Stimulated activated CD8-positive, alpha-beta memory T cell treated with anti-CD3 and anti-CD28 coated beads, Interleukin-7, amount 100 ng/mL, for 4 hours (primary cell): ENCODE measurements around the gene MPST.

Source experiments
- DNase-seq, 2 donors: peaks; one replicate each; pipeline ENCODE4 v3.0.0-alpha.2; 2020; ENCODE audit warnings: low read depth in 2 of 2

Gene MPST

DNA sequence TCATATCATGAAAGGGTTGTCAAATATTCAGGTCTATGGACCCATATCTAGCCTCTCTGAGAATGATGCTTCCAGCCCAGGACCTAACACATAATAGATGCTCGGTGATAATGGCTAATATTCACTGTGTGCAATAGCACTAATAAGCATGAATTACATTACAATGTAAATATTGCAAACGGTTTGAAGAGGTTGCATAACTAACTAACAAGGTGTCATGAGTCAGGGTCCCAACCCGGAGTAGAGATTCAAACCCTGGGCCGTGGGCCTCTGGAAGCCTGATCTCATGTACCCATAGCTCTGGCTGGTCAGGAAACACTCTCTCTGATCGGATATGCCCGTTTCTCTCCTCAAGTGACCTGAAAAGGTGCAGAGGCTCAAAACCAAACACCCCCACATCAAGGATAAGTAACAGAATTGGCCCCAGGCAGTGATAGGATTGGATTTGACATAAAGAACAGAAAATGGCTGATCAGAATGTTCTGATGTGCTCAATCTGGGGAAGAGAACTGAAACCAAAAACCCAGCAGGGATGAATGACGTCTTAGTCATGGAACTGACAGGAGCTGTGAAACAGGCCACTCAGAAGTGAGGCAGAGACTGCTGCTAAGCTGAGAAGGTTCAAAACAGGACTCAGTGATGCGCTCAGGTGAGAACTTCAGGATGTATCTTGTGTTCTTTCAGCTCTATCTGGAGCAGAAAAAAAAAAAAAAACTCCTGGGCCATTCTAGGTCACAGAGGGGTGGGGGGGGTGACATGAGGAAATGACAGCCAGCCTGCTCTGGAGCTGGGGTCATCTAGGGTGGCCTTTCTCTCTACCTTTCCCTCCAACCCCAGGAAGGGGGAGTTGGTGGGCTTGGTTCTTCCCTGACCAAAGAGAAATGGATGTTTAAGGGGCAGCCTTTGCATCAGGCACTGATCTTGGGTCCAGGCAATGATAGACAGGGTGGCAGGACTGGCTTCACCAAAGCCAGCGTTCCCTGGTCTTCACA is 25.4 kb downstream of the MPST start:
- DNase-seq, result no peak

GRCh38 chr22:37045958-37046357 is 26.4 kb downstream of the MPST start:
- no peak for DNase-seq

DNA sequence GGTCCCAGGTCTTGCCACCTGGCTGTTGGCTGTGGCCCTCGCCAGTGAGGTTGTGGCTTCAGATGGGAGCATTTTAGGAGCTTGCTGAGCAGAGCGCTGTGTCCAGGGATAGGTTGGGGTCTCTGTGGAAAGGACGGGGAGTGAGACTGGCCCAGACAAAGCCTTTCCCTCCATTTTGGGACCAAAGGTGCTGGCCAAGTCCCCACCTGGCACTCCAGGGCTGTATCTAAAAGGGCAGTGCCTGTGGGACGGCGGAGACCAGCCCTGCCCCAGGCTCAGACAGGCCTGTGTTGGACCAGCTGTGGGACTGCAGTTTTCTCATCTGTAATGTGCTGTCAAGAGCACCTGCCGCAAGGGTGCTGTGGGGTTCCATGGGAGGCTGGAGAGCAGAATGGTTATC is 27.0 kb downstream of the MPST start:
- DNase-seq, result no peak

GRCh38 chr22:37047006-37047405 is 27.5 kb downstream of the MPST start:
- no peak for DNase-seq

DNA sequence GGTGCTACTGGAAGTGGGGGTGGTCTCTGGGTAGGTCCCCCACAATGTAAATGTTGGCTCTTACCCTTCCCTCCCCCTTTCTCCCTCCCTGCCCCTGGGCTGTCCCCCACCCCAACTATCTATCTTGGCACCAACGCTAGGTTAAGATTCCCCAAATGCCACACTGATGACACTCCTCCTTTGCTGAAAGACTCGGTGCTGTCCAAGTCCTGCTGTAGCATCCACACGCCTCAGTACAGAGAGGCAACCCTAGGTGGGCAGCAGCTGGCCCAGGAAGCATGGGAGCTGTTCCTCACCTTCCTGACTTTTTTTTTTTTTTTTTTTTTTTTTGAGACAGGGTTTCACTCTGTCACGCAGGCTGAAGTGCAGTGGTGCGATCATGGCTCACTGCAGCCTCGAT is 28.6 kb downstream of the MPST start:
- no peak for DNase-seq

- no peak for DNase-seq
Observed at GRCh38 chr22:37049224-37049623, 29.7 kb downstream of the MPST start.

GRCh38 chr22:37050913-37051312 is 31.4 kb downstream of the MPST start:
- no peak for DNase-seq

GRCh38 chr22:37051391-37052385 is 32.1 kb downstream of the MPST start, which contains the start of gene KCTD17:
TSS of gene KCTD17 (plus strand) at chr22:37051742. CDS start at chr22:37051761, 19 bp downstream.
- DNase-seq, result peak; percentile 48 to 77

- DNase-seq, result no peak
Observed at GRCh38 chr22:37052386-37053309, 33.1 kb downstream of the MPST start.

GRCh38 chr22:37053310-37054055 is 33.9 kb downstream of the MPST start:
- no peak for DNase-seq

GRCh38 chr22:37054056-37054395 is 34.5 kb downstream of the MPST start:
- no peak for DNase-seq

GRCh38 chr22:37054600-37055365 is 35.2 kb downstream of the MPST start:
- no peak for DNase-seq

DNA sequence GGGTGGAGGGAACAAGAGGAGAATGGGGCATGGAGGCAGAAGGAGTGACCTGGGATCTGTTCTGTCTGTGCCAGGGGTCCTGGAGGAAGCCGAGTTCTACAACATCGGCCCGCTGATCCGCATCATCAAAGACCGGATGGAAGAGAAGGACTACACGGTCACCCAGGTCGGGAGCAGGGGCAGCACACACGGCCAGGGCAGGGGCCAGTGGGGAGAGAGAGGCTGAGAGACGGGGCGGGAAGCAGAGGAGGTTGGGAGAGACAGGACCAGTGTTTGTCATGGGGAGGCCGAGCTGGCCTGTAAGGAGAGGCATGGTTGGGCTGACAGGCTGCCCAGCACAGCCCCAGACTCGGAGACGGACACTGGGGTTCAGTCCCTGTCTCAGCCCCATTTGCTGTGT is 36.7 kb downstream of the MPST start:
- DNase-seq, result no peak

DNA sequence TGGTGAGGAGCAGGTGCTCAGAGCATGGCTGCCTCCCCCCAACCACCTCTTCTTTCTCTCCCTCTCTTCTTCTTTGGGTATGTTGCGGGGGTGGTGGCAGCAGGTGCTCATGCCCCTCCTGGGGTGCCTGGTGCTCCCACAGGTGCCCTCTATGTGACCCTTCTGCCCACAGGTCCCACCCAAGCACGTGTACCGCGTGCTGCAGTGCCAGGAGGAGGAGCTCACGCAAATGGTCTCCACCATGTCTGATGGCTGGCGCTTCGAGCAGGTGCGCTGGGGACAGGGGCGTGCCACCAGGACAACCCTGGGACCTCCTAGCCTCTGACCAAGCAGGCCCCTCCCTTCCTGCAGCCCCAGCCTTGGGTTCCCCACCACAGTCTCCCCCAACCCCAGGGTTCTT is 37.7 kb downstream of the MPST start:
- no peak for DNase-seq

GRCh38 chr22:37057796-37058510 is 38.4 kb downstream of the MPST start:
- no peak for DNase-seq

DNA sequence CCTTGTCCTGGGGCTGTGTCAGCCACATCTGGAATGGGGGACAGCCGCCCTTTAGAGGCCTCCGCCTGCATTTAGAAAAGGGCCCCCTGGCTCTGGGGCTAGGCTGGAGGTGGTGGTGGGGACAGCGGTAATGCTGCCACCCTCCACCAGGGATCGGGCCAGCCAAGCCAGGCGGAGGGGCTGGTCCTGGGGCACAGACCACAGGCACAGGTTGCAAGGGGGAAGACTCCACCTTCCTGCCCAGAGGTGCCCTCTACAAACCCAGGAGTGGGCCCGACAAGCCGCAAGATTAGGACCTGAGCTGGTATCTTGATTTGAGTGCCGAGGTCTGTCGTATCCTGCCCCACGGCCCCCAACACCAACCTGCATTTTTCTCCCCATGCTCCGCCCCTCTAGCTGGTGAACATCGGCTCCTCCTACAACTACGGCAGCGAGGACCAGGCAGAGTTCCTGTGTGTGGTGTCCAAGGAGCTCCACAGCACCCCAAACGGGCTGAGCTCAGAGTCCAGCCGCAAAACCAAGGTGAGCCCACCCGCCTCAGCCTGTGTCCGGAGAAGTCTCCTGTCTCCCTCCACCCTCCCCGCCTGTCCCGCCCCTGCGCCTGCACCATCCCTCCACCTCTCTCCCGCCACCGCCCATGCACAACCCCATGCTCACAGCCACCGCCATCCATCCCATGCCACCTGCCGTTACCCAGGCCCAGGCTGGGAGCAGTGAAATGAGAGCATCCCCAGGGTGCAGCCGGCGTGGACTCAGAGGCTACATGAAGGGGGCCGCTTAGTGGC is 39.6 kb downstream of the MPST start:
- no peak for DNase-seq

GRCh38 chr22:37059876-37060449 is 40.4 kb downstream of the MPST start:
- no peak for DNase-seq
